H1 (cell line): Measurements from ENCODE around the gene SORBS1. TPM values are rescaled to one million over a fixed set of nuclear protein-coding genes. Genes with fewer than 3 reads are reported as not detected.

ENCODE experiments used
- CTCF ChIA-PET: fragments of 300-600 bp; sonication (Branson Sonifier 250); formaldehyde crosslinking; loops from one replicate; lab custom pipeline; 2021; ENCODE audit not compliant: partially characterized antibody; lab: Charles Lee
- POLR2A ChIA-PET: fragments of 300-600 bp; sonication (Branson Sonifier 250); formaldehyde crosslinking; loops from one replicate; lab custom pipeline; 2021; ENCODE audit warnings: inconsistent platforms; ENCODE audit not compliant: partially characterized antibody; lab: Charles Lee
- DNase-seq, 2 experiments: peaks; one replicate each; pipeline versions ENCODE4 v3.0.0 to v3.0.0-alpha.2; 2010 to 2022; ENCODE audit warnings: low spot score in 2 of 2, low read depth in 1 of 2, mixed read lengths in 1 of 2
- FAIRE-seq: peaks from 2 replicates; lab custom pipeline; 2011; peaks lifted over from hg19 to GRCh38; lab: Jason Lieb, UNC
- H2AFZ ChIP-seq: 2 replicates; pipeline ENCODE4 v1.8.1; 2012; ENCODE audit warnings: low read length, inconsistent platforms
- H2AK5ac ChIP-seq: 2 replicates; pipeline ENCODE4 v1.6.1; 2013; ENCODE audit warnings: low read depth, low read length
- H2BK120ac ChIP-seq: replicated peaks from 2 replicates; pipeline ENCODE3; 2013; ENCODE audit warnings: low read depth, low read length, inconsistent platforms
- H2BK12ac ChIP-seq: 2 replicates; pipeline ENCODE4 v1.6.1; 2013; ENCODE audit warnings: low read depth, low read length
- H2BK15ac ChIP-seq: 2 replicates; pipeline ENCODE4 v1.6.1; 2013; ENCODE audit warnings: low read length
- H2BK20ac ChIP-seq: 2 replicates; pipeline ENCODE4 v1.6.1; 2013; ENCODE audit warnings: low read length
- H2BK5ac ChIP-seq: 2 replicates; pipeline ENCODE4 v1.6.1; 2013; ENCODE audit warnings: low read depth, low read length
- H3K14ac ChIP-seq: 2 replicates; pipeline ENCODE4 v1.6.1; 2013; ENCODE audit warnings: inconsistent platforms; ENCODE audit not compliant: insufficient read length
- H3K18ac ChIP-seq: 2 replicates; pipeline ENCODE4 v1.6.1; 2013; ENCODE audit warnings: low read length; ENCODE audit errors: extremely low read depth
- H3K23ac ChIP-seq: 2 replicates; pipeline ENCODE4 v1.6.1; 2013; ENCODE audit warnings: inconsistent platforms; ENCODE audit not compliant: insufficient read length
- H3K23me2 ChIP-seq: 2 replicates; pipeline ENCODE4 v1.6.1; 2013; ENCODE audit warnings: low read depth, low read length
- H3K27ac ChIP-seq: 2 replicates; pipeline ENCODE4 v1.6.1; 2011; ENCODE audit warnings: low read depth, low read length, inconsistent platforms
- H3K27me3 ChIP-seq, 4 experiments: replicated peaks in 1 of 4; 1 replicate in 1 of 4; 2 replicates in 3 of 4; pipeline versions ENCODE4 v1.6.1 to v1.8.1; 2011 to 2013; ENCODE audit warnings: low read length in 3 of 4, mild to moderate bottlenecking in 3 of 4, inconsistent platforms in 2 of 4, mixed read lengths in 2 of 4, moderate library complexity in 1 of 4; ENCODE audit not compliant: control insufficient read depth in 3 of 4, insufficient read depth in 3 of 4; ENCODE audit errors: extremely low read depth in 1 of 4
- H3K36me3 ChIP-seq, 4 experiments: 2 replicates each; pipeline versions ENCODE4 v1.6.1 to v1.8.1; 2011 to 2013; ENCODE audit warnings: mild to moderate bottlenecking in 4 of 4, low read length in 3 of 4, moderate library complexity in 2 of 4, control low read depth in 1 of 4, inconsistent platforms in 1 of 4; ENCODE audit not compliant: insufficient read depth in 4 of 4, control insufficient read depth in 2 of 4
- H3K4ac ChIP-seq: replicated peaks from 2 replicates; pipeline ENCODE3; 2013; ENCODE audit warnings: low read length, low read depth, mixed read lengths, inconsistent platforms; ENCODE audit not compliant: insufficient read length
- H3K4me1 ChIP-seq, 4 experiments: replicated peaks in 1 of 4; 1 replicate in 1 of 4; 2 replicates in 3 of 4; pipeline versions ENCODE4 v1.6.1 to v1.8.1; 2011 to 2013; ENCODE audit warnings: low read length in 3 of 4, inconsistent platforms in 2 of 4, mixed read lengths in 1 of 4; ENCODE audit not compliant: insufficient read depth in 4 of 4, control insufficient read depth in 3 of 4
- H3K4me2 ChIP-seq, 2 experiments: 2 replicates each; pipeline versions ENCODE4 v1.6.1 to v1.8.1; 2011 to 2013; ENCODE audit warnings: low read depth in 2 of 2, low read length in 2 of 2, control low read depth in 1 of 2, inconsistent platforms in 1 of 2, mild to moderate bottlenecking in 1 of 2; ENCODE audit not compliant: insufficient read depth in 1 of 2
- H3K4me3 ChIP-seq, 4 experiments: fragments of 200-600, 300-600 bp in 1 of 4; sonication (generic), shearing (Covaris generic), sonication (Bioruptor Twin) in 1 of 4; 2 replicates each; pipeline versions ENCODE4 v1.5.1 to v1.8.1; 2011 to 2016; ENCODE audit warnings: low read length in 4 of 4, low read depth in 3 of 4, control low read depth in 2 of 4, inconsistent platforms in 2 of 4, mild to moderate bottlenecking in 2 of 4, mixed read lengths in 1 of 4, moderate library complexity in 1 of 4; ENCODE audit not compliant: insufficient read depth in 2 of 4; ENCODE audit errors: extremely low read depth in 1 of 4
- H3K56ac ChIP-seq: replicated peaks from 2 replicates; pipeline ENCODE3; 2013; ENCODE audit warnings: low read depth, mild to moderate bottlenecking, mixed read lengths, low read length, inconsistent platforms; ENCODE audit not compliant: insufficient read length
- H3K79me1 ChIP-seq: 2 replicates; pipeline ENCODE4 v1.6.1; 2013; ENCODE audit warnings: low read depth, low read length, control low read depth
- H3K79me2 ChIP-seq, 2 experiments: 2 replicates each; pipeline versions ENCODE4 v1.6.1 to v1.8.1; 2012 to 2013; ENCODE audit warnings: low read length in 2 of 2, mild to moderate bottlenecking in 2 of 2, inconsistent platforms in 1 of 2; ENCODE audit not compliant: insufficient read depth in 2 of 2, control insufficient read depth in 1 of 2
- H3K9ac ChIP-seq, 4 experiments: replicated peaks in 1 of 4; 1 replicate in 1 of 4; 2 replicates in 3 of 4; pipeline versions ENCODE4 v1.6.1 to v1.8.1; 2011 to 2013; ENCODE audit warnings: low read depth in 3 of 4, low read length in 3 of 4, control low read depth in 2 of 4, mild to moderate bottlenecking in 2 of 4, moderate library complexity in 2 of 4, inconsistent platforms in 1 of 4; ENCODE audit errors: extremely low read depth in 1 of 4
- H3K9me3 ChIP-seq, 2 experiments: 2 replicates each; pipeline versions ENCODE4 v1.6.1 to v1.8.1; 2012 to 2013; ENCODE audit warnings: mild to moderate bottlenecking in 2 of 2, moderate library complexity in 2 of 2, control low read depth in 1 of 2, inconsistent platforms in 1 of 2, low read depth in 1 of 2, low read length in 1 of 2, mixed read lengths in 1 of 2; ENCODE audit not compliant: insufficient read depth in 2 of 2
- H4K20me1 ChIP-seq, 2 experiments: replicated peaks in 1 of 2; 2 replicates each; pipeline versions ENCODE3 to v1.8.1; 2011 to 2013; ENCODE audit warnings: inconsistent platforms in 2 of 2, low read length in 2 of 2, mild to moderate bottlenecking in 1 of 2; ENCODE audit not compliant: insufficient read depth in 2 of 2, control insufficient read depth in 1 of 2
- H4K5ac ChIP-seq: 2 replicates; pipeline ENCODE4 v1.6.1; 2013; ENCODE audit warnings: low read length, low read depth, mixed read lengths, inconsistent platforms; ENCODE audit not compliant: insufficient read length
- H4K8ac ChIP-seq: 2 replicates; pipeline ENCODE4 v1.8.0; 2013; ENCODE audit warnings: mild to moderate bottlenecking, moderate library complexity, low read length, inconsistent platforms; ENCODE audit not compliant: insufficient read depth; ENCODE audit errors: extremely low read depth
- H4K91ac ChIP-seq: replicated peaks from 2 replicates; pipeline ENCODE3; 2013; ENCODE audit warnings: low read length, mixed read lengths, inconsistent platforms; ENCODE audit not compliant: insufficient read length
- MAFK ChIP-seq: IDR thresholded peaks from 2 replicates; pipeline ENCODE4 v1.6.1; 2012; ENCODE audit warnings: low read depth, mild to moderate bottlenecking, improper control_type of control experiment, low read length
- NANOG ChIP-seq: IDR thresholded peaks from 2 replicates; pipeline ENCODE4 v1.6.1; 2011; ENCODE audit warnings: low read length, low read depth, mild to moderate bottlenecking, inconsistent platforms; ENCODE audit not compliant: insufficient read depth, poor library complexity, severe bottlenecking
- WGBS, 2 experiments: shearing (Covaris generic) in 1 of 2; methylation state at CpG; one replicate each; pipeline versions ENCODE4 v1.1.6 to v1.1.7; 2013 to 2015; ENCODE audit warnings: low lambda C conversion rate in 2 of 2, mixed read lengths in 2 of 2, inconsistent platforms in 1 of 2, low coverage in 1 of 2, missing lambda C conversion rate in 1 of 2; ENCODE audit not compliant: insufficient replicate concordance in 2 of 2, insufficient coverage in 1 of 2, insufficient read length in 1 of 2; ENCODE audit errors: extremely low coverage in 1 of 2, missing lambda C conversion rate in 1 of 2; 5-methylcytosine and 5-hydroxymethylcytosine counted together
- polyA plus RNA-seq, 7 experiments: library from polyadenylated mRNA; depleted of rRNA in 3 of 7; stranded (reverse) in 5 of 7; unstranded in 2 of 7; fragments of >200 nt in 5 of 7; fragments of 200-250 nt in 2 of 7; gene quantifications; 1 replicate in 5 of 7; 2 replicates in 1 of 7; 4 replicates in 1 of 7; pipeline versions ENCODE4 v1.2.1 to v1.2.3, GENCODE V29; 2011 to 2013; ENCODE audit warnings: missing spikeins in 2 of 7, mixed read lengths in 2 of 7
- total RNA-seq: library from RNA; stranded (reverse); fragmentation: NEBNext Ultra II Directional; extraction: Animal tissue kit (Norgen Biotek cat#: 25700); gene quantifications from 2 replicates; pipeline ENCODE4 v1.2.1, GENCODE V29; 2021

The SORBS1 gene
- total and polyA plus RNA-seq, 2 of the 8 experiments (the other 6 are each of a cell fraction or from before 2014, with no cell fraction given), result 16.0 to 35.0 TPM

- ChIA-PET POLR2A (interaction anchor here (0.6 to 2.2 kb wide), 2 partner anchors 9 to 49 kb away, joined by 4 to 8 read pairs; no protein-coding TSS in a partner anchor), CTCF (interaction anchor here (0.6 to 2.7 kb wide), 9 partner anchors 8 to 101 kb away, joined by 3 to 10 read pairs (median 5); no protein-coding TSS in a partner anchor)
- no peak overlapping the region for H4K5ac ChIP-seq
- DNase-seq, result peak in 1 of 2 experiments; percentile 33
- H2BK20ac ChIP-seq, result no peak overlapping the region
- no peaks in the 10 kb centered on the region for H3K23me2 ChIP-seq
- peaks cover 0 to 15% (median 8%) of the 10 kb centered on the region in 4 experiments; a peak in 3 of 7 replicates for H3K4me1 ChIP-seq
- H3K56ac ChIP-seq, result no peak overlapping the region
- H3K18ac ChIP-seq, result no peak overlapping the region
- no peak for FAIRE-seq
- no peak overlapping the region for H3K4ac ChIP-seq
- H2BK5ac ChIP-seq, result peak overlapping the region; percentile 22; the same call in 1 of the 2 replicates
- H3K79me1 ChIP-seq, result peaks cover 12% of the 10 kb centered on the region
- no peak overlapping the region for H3K4me3 ChIP-seq
- TF ChIP-seq NANOG (no peak), MAFK (no peak)
- WGBS, 2 experiments, result 88% methylated on average over 13 of the region's 13 CpGs; no CpG with 5 or more reads in 1 of the 2 experiments
- no peak overlapping the region for H3K27ac ChIP-seq
- peaks cover 19 to 69% of the 10 kb centered on the region in 2 experiments for H3K79me2 ChIP-seq
- no peak overlapping the region; a peak in 1 of 7 replicates for H3K9ac ChIP-seq
- H3K9me3 ChIP-seq, result no peaks in the 10 kb centered on the region
- no peak overlapping the region for H4K8ac ChIP-seq
- H2BK120ac ChIP-seq, result no peak overlapping the region
- no peak overlapping the region for H3K4me2 ChIP-seq
- peak overlapping the region; percentile 29; the same call in 1 of the 2 replicates for H2BK12ac ChIP-seq
- no peak overlapping the region for H2AK5ac ChIP-seq
- no peak overlapping the region for H3K23ac ChIP-seq
- no peak overlapping the region for H4K91ac ChIP-seq
- H3K36me3 ChIP-seq, result peaks cover 0 to 18% (median 4%) of the 10 kb centered on the region in 4 experiments; a peak in 6 of 8 replicates
- H2BK15ac ChIP-seq, result no peak overlapping the region
- H2AFZ ChIP-seq, result no peak overlapping the region
- no peak overlapping the region for H3K14ac ChIP-seq
- H3K27me3 ChIP-seq, result no peaks in the 10 kb centered on the region
- H4K20me1 ChIP-seq, result peaks cover 0 to 5% of the 10 kb centered on the region in 2 experiments
Measured at GRCh38 chr10:95273393-95274312, 287.5 kb downstream of the SORBS1 start.
